T-helper 9 cell (primary cell): ENCODE results near the gene SH3PXD2A.

Experiments
- DNase-seq: peaks from one replicate; pipeline ENCODE4 v3.0.0-alpha.2; 2020

The SH3PXD2A gene

GRCh38 chr10:103719036-103719435, 136.3 kb downstream of the SH3PXD2A start:
- no peak for DNase-seq

DNA sequence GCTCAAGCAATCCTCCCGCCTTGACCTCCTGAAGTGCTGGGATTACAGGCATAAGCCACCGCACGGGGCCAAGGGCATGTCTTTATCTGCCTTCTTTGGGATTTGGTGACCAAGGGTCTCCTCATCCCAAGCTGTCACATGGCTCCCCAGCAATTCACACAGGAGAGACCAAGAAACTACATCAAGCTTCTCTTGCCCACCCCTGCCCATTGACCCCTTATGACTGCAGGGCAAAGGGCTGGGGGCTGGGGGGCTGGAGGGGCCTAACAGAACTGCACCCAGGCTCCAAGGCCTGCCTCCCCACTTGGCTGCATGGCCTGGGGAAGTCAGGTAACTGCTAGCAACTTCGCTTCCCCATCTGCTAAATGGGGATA, 137.1 kb downstream of the SH3PXD2A start:
- no peak for DNase-seq

DNA sequence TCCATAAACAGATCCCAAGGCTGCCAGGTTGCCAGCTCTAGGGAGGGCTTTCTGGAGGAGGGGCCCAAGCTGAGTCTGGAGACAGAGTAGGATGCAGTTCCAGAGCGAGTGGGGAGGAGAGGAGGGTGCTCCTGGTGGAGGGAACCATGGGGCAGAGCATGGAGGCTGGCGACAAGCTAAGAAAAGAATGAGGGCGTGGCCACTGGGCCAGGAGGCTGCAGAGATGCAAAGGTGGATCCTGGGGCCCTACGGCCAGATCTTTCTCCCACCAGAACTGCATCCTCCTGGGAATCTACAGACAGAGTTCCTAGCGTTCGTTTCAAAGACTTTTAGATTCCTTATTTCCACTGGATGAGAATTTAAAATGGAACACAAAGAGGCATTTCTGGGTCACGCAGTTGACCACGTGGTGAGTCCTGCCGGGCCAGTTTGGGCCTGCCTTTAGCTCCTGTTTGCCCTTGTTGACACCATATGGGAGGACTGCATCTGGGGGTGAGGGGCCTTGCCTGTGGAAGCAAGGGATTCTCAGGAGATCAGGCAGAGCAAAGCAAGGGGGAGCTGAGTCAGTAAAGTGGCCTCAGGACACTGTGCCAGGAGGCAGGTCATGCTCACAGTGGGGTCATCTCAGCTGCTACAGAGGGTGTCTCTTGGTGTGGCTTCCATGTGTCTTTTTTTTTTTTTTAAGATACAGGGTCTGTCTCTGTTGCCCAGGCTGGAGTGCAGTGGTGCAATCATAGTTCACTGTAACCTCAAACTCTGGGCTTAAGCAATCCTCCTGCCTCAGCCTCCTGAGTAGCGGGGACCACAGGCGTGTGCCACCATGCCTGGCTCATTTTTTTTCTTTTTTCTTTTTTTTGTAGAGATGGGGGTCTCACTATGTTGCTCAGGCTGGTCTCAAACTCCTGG, 137.8 kb downstream of the SH3PXD2A start:
- no peak for DNase-seq

- no peak for DNase-seq
These were observed 138.9 kb downstream of the SH3PXD2A start for GRCh38 chr10:103716206-103717160.

- no peak for DNase-seq
These were observed 139.9 kb downstream of the SH3PXD2A start for GRCh38 chr10:103715430-103715829.

GRCh38 chr10:103714232-103714891, 141.0 kb downstream of the SH3PXD2A start:
- no peak for DNase-seq

GRCh38 chr10:103713676-103714075, 141.7 kb downstream of the SH3PXD2A start:
- no peak for DNase-seq

DNA sequence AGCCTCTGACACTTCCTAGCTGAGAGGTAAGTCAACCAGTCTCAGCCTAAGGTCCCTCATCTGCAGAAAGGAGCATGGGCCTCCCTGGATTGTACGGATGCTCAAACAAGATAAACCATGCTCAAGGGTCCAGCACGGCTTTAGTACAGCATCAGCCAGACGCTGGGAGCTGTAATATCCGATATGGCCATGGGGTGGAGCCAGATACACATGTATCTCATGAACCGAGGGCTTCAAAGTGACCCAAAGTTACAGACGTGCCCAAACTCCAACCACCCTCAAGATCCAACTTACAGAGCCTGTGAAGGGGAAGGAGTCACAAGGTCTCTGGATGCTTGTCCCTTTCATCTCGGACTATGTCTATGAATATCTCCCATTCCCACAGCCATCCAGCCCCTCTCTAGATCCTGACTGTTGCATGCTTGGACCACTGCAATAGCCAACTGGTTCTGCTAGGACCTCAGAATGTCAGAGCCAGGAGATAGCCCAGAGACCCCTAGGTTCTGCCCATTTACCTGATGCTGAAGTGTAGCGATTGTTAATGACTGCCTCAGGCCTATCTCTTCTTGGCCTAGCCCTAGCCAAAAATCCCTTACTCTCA, 142.4 kb downstream of the SH3PXD2A start:
- peak; percentile 78 for DNase-seq

- DNase-seq = no peak
These were observed 143.2 kb downstream of the SH3PXD2A start for GRCh38 chr10:103712146-103712545.

DNA sequence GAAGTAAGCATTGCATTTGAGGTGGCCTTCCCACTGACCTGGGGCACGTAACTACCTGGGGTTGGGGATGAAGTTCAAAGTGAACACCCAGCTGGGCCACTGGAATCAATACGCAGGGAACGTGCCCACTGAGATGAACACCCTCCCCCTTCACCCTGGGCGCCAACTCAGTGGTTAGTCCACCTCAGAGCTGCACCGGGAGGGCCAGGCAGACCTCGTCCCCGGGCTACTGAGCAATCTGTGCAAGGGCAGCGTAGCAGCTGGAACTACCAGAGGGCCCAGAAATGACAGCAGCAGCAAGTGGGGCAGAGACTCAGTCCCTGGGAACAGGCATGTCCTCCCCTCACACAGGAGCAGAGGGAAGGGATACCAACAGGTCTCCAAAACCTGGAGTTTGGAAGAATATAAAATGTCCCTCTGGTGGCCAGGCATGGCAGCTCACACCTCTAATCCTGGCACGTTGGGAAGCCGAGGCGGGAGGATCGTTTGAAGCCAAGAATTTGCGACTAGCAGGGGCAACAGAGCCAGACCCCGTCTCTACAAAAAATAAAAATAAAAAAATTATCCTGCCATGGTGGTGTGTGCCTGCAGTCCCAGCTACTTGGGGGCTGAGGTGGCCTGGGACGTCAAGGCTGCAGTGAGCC, 143.9 kb downstream of the SH3PXD2A start:
- no peak for DNase-seq

DNA sequence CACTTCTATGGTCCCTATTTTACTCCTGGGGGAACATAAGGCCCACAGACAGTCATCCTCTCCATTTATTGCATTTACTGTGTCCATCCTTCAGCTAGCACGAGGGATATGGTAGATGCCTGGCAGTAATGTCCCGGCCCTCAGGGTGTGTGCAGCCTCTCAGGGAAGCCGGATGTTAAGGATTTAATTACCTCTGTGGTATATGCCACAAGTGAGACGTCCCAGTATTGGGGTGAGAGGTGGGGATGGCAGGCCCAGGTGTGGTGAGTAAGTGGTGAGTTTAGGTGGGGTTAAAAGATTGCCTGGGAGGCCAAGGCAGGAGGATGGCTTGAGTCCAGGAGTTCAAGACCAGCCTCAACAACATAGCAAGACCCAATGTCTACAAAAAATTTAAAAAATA, 144.9 kb downstream of the SH3PXD2A start:
- DNase-seq = no peak

GRCh38 chr10:103709341-103709920, 145.9 kb downstream of the SH3PXD2A start:
- DNase-seq = no peak

DNA sequence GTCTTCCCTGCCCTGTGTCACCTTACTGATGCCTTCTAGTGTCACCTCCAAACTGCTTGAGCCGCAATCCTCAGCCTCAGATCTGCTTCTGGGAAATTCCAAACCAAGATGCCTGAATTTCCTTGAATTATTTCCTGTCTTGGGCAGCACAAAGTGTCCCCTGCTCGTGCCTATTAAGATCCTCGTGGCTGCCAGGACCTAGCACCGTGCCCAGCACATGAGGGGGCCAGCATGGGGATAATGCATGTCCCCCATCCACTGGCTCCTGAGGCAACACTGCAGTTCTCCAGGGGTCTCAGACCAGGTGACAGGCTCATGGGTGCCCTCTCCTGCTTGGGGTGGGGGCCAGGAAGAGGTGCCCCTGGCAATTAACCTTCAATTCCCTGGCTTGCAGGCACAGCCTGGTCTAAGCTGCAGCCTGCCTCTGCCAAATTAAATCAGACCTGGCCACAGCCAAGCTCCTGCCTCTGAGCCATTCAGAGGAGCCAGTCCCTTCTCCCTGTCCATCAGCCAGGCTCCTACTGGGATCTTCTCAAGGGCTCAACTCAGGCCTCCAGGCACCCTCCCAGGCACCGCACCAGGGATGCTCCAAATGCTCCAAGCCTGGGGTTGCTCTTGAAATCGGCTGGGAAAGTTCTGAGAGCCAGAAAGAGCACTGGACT, 146.6 kb downstream of the SH3PXD2A start:
- DNase-seq = no peak

DNA sequence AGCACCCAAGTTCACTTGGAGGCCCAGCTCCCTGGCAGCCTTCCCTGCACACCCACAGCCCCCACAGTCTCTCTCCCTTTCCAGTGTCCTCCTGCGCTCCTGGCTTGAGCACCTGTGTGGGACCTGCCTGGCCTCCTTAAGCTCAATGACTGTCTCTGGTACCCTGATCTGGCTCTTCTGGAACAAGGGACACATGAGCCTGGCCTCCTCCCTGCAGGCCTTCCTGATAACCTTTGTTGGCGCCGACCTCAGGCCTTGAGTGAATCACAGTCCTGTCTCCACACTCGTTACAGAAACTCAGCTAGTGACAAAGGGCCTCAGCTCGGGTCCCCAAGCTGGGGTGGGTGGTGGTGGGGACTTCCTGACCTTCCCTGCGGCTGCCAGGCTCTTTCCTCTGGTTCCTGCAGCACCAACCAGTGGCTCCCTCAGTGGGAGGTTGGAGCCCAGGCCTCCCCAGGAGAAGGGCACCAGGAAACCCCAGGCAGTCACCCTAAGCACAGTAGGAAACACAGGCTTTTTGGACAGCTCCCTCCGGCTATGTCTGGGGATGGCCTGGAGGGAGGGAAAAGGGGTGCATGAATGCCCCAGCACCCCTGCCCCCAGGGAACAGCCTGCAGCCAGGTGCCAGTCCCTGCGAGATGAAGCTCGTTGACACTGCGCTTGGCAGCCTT, 147.3 kb downstream of the SH3PXD2A start:
- DNase-seq = no peak

DNA sequence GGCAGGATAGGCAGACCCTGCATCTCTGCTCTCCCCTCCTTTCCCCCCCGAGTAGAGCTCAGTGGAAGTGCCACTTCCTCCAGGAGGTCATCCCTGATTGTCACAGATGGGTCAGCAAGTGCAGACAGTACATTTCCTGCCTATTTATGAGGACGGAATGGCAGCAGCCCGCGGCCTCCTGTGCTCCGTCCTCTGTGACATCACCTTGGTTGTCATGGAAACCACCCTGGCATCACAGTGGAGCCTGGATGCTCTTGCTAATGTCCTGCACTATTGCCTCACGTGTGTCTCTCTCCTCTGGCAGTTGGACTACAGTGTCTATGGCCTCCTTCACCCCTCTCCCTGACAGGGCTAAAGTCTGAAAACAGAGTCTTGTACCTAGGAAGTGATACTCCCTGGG, 148.6 kb downstream of the SH3PXD2A start:
- no peak for DNase-seq

DNA sequence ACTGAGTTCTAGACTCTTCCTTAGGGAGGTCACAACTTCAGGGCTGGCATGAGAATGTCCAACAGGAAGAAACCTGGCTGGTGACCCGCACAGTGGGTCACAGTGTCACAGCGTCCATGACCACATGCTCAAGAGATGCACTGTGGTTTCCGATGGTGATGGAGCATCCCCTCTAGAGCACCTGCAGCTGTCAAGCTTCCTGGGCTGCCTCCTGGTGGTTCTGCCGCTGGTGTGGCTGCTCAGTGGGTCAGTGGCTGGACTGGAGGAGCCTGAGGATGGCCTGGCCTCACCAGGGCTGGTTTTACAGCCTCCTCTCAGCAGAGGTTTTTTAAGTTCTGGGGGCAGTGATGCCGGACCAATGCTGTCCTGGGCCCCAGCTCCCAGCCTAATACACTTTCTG, 149.3 kb downstream of the SH3PXD2A start:
- no peak for DNase-seq

GRCh38 chr10:103703941-103704919, 151.1 kb downstream of the SH3PXD2A start:
- DNase-seq = no peak

DNA sequence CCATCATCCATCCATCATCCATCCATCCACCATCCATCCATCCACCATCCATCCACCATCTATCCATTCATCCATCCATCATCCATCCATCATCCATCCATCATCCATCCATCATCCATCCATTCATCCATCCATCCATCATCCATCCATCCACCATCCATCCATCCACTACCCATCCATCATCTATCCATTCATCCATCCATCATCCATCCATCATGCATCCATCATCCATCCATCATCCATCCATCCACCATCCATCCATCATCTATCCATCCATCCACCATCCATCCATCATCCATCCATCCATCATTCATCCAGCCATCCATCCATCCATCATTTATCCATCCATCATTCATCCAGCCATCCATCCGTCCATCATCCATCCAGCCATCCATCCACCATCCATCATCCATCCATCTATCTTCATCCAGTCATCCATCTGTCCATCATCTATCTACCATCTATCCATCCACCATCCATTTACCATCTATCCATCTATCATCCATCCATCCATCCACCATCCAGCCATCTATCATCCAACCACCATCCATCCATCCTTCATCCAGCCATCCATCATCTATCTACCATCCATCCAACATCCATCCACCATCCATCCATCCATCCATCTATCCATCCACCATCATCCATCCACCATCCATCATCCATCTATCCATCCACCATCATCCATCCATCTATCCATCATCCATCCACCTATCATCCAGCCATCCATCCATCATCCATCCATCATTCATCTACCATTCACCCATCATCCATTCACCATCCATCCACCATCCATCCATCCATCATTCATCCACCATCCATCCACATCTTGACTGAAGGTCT, 153.8 kb downstream of the SH3PXD2A start:
- no peak for DNase-seq

- DNase-seq = no peak
These were observed 155.0 kb downstream of the SH3PXD2A start for GRCh38 chr10:103700436-103700715.
